ENCODE data around the gene PRKD2. TPM values are rescaled to one million over a fixed set of nuclear protein-coding genes. Genes with fewer than 3 reads are reported as not detected.

Gene PRKD2
- total RNA-seq, 1 donor from 2014 or later: 69.3 TPM

- H3K4me3 Mint-ChIP-seq (ENCODE audit: low read depth): no peak overlapping the region
- no peaks in the 10 kb centered on the region for H3K36me3 Mint-ChIP-seq (ENCODE audit: insufficient read depth)
- no peak for TF ChIP-seq CTCF (IDR thresholded peaks at IDR 0.05; ENCODE audit: unreplicated experiment)
- H3K27ac Mint-ChIP-seq: no peak overlapping the region
- DNase-seq (ENCODE audit: low spot score, unreplicated experiment): no peak
- peaks cover 3% of the 10 kb centered on the region for H3K4me1 Mint-ChIP-seq (ENCODE audit: low read depth)
- no peaks in the 10 kb centered on the region for H3K9me3 Mint-ChIP-seq (ENCODE audit: low read depth)
- peaks cover 50% of the 10 kb centered on the region for H3K27me3 Mint-ChIP-seq
Measured at GRCh38 chr19:46637224-46637623, 79.7 kb downstream of the PRKD2 start.

GRCh38 chr19:46635920-46636761 lies 80.8 kb downstream of the PRKD2 start, which contains the start of gene GNG8:
GNG8 (minus strand) TSS chr19:46636202; CDS start chr19:46634682, 1,520 bp downstream.
- Mint-ChIP-seq H3K4me1 (ENCODE audit: low read depth) (peaks cover 3% of the 10 kb centered on the region), H3K27ac (no peak within 1 kb of the TSS), H3K27me3 (peaks cover 53% of the 10 kb centered on the region), H3K4me3 (ENCODE audit: low read depth) (no peak within 1 kb of the TSS), H3K36me3 (ENCODE audit: insufficient read depth) (no peaks in the 10 kb centered on the region), H3K9me3 (ENCODE audit: low read depth) (no peaks in the 10 kb centered on the region)
- no peak for DNase-seq (ENCODE audit: low spot score, unreplicated experiment)
- no peak for TF ChIP-seq CTCF (IDR thresholded peaks at IDR 0.05; ENCODE audit: unreplicated experiment)

GRCh38 chr19:46634656-46635218 lies 82.2 kb downstream of the PRKD2 start:
- DNase-seq (ENCODE audit: low spot score, unreplicated experiment): no peak
- no peaks in the 10 kb centered on the region for H3K9me3 Mint-ChIP-seq (ENCODE audit: low read depth)
- peaks cover 3% of the 10 kb centered on the region for H3K4me1 Mint-ChIP-seq (ENCODE audit: low read depth)
- peaks cover 47% of the 10 kb centered on the region for H3K27me3 Mint-ChIP-seq
- no peak for TF ChIP-seq CTCF (IDR thresholded peaks at IDR 0.05; ENCODE audit: unreplicated experiment)
- H3K36me3 Mint-ChIP-seq (ENCODE audit: insufficient read depth): no peaks in the 10 kb centered on the region
- no peak overlapping the region for H3K27ac Mint-ChIP-seq
- no peak overlapping the region for H3K4me3 Mint-ChIP-seq (ENCODE audit: low read depth)

GRCh38 chr19:46634045-46634655 lies 82.8 kb downstream of the PRKD2 start:
- Mint-ChIP-seq H3K27ac (peak overlapping the region; percentile 74), H3K27me3 (peaks cover 45% of the 10 kb centered on the region), H3K9me3 (ENCODE audit: low read depth) (no peaks in the 10 kb centered on the region), H3K4me3 (ENCODE audit: low read depth) (peak overlapping the region; percentile 29), H3K36me3 (ENCODE audit: insufficient read depth) (no peaks in the 10 kb centered on the region), H3K4me1 (ENCODE audit: low read depth) (peaks cover 3% of the 10 kb centered on the region)
- DNase-seq (ENCODE audit: low spot score, unreplicated experiment): peak; percentile 64
- no peak for TF ChIP-seq CTCF (IDR thresholded peaks at IDR 0.05; ENCODE audit: unreplicated experiment)

- peaks cover 45% of the 10 kb centered on the region for H3K27me3 Mint-ChIP-seq
- H3K9me3 Mint-ChIP-seq (ENCODE audit: low read depth): no peaks in the 10 kb centered on the region
Measured at GRCh38 chr19:46633130-46633529, 83.8 kb downstream of the PRKD2 start.

More at GRCh38 chr19:46633130-46633529, 83.8 kb downstream of the PRKD2 start:
- Mint-ChIP-seq H3K36me3 (ENCODE audit: insufficient read depth) (no peaks in the 10 kb centered on the region), H3K4me3 (ENCODE audit: low read depth) (no peak overlapping the region), H3K27ac (no peak overlapping the region), H3K4me1 (ENCODE audit: low read depth) (peaks cover 3% of the 10 kb centered on the region)
- no peak for TF ChIP-seq CTCF (IDR thresholded peaks at IDR 0.05; ENCODE audit: unreplicated experiment)
- DNase-seq (ENCODE audit: low spot score, unreplicated experiment): no peak
